SH-SY5Y (cell line): ENCODE measurements around the gene GPR153.

Experiments used
- GATA2 ChIP-seq: IDR thresholded peaks from 2 replicates; pipeline ENCODE4 v1.6.1; 2011; ENCODE audit warnings: mild to moderate bottlenecking, low read depth, low read length
- GATA3 ChIP-seq: IDR thresholded peaks from 2 replicates; pipeline ENCODE4 v1.6.1; 2011; ENCODE audit warnings: low read depth, mild to moderate bottlenecking, low read length, moderate library complexity

GRCh38 chr1:6272452-6272851, 11.6 kb upstream of the GPR153 start:
- TF ChIP-seq GATA2: no peak
- no peak for TF ChIP-seq GATA3
